NCI-H1417 (cell line): ENCODE measurements around the gene PPP1R9B.

Experiments
- DNase-seq, 3 experiments: peaks; one replicate each; lab custom pipeline; 2025; lab: John Stamatoyannopoulos, UW

Gene PPP1R9B

GRCh38 chr17:50187394-50187725 is 36.9 kb upstream of the PPP1R9B start:
- no peak for DNase-seq

- no peak for DNase-seq
Measured at GRCh38 chr17:50186661-50187393, 36.4 kb upstream of the PPP1R9B start.

- DNase-seq: no peak
Measured at GRCh38 chr17:50185631-50186471, 35.4 kb upstream of the PPP1R9B start.

- DNase-seq: peak in 1 of 3 experiments; percentile 4
Measured at GRCh38 chr17:50184611-50185398, 34.3 kb upstream of the PPP1R9B start.

DNA sequence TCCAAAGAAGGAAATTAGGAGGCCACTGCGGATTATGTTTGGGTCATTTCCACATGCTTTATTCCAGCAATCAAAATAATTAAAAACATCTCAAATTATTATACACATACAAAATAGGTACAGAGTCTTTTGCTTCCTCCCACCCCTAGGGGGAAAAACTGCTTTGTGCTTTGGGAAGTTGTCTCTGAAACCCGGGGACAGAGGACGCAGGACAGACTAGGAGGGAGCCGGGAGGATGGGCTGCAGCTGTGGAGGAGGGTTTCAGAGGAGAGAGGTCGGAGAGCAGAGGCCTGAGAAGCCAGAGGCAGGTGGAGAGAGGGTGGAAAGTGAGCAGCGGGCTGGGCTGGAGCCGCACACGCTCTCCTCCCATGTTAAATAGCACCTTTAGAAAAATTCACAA is 33.6 kb upstream of the PPP1R9B start:
- peak in 1 of 3 experiments; percentile 10 for DNase-seq

GRCh38 chr17:50183421-50183994 is 33.0 kb upstream of the PPP1R9B start:
- DNase-seq: no peak

- no peak for DNase-seq
Measured at GRCh38 chr17:50182783-50183420, 32.4 kb upstream of the PPP1R9B start.

GRCh38 chr17:50181591-50182560 is 31.4 kb upstream of the PPP1R9B start:
- DNase-seq: no peak

DNA sequence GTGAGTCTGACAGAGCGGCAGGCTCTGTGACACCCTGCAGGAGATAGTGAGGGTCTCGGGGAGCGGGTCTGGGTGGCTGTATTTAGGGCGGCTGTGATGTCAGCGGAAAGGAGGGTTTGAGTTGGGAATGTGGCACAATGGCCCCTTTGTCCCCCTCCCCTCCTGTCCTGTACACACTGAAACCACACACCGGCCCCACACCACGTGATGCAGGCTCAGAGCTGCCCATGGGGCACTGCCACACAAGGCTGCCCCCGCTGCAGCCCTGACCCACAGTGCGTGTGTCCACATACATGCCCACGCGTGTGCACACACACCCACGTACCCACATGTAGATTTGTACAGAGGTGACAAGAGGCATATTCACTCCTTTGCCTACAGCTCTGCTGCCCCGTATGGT is 30.7 kb upstream of the PPP1R9B start:
- DNase-seq: no peak

GRCh38 chr17:50180620-50181019 is 30.1 kb upstream of the PPP1R9B start:
- no peak for DNase-seq

DNA sequence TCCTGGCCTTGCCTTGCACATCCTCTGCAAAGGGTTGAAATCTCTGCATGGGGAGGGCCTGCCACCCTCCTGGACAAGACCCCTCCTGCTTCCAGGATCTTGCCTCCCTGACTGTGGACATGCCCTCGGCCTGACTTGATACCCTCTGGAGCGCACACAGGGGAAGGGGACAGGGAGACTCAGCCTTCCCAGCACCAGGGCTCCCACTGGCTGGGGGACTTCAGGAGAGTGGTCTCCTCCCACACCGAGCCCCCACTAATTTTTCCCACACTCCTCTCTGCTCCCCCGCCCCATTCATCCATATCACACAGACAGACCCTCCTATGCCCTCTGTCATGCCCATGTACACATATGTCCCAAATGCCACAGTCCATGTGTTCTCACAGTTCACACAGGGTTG is 29.6 kb upstream of the PPP1R9B start:
- DNase-seq: no peak

- DNase-seq: peak in 2 of 3 experiments; percentile 64 to 75
Measured at GRCh38 chr17:50177983-50178834, 27.7 kb upstream of the PPP1R9B start.

DNA sequence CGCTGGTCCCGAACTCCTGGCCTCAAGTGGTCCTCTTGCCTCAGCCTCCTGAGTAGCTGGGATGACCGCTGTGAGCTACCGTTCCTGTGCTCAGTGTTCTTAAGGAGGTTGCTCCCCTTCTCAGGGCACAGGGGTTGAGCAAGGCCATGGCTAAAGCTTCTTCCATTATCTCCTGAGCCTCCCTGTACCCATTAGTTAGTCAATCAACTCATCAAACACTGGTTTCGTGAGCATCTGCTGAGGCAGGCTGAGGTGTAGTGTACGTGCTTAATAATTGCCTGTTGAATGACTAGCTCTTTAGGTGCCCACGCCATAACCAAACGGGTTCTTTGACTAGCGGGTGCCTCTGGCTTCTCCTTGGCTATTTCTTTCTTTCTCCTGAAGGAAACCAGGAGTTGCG is 27.0 kb upstream of the PPP1R9B start:
- DNase-seq: no peak

DNA sequence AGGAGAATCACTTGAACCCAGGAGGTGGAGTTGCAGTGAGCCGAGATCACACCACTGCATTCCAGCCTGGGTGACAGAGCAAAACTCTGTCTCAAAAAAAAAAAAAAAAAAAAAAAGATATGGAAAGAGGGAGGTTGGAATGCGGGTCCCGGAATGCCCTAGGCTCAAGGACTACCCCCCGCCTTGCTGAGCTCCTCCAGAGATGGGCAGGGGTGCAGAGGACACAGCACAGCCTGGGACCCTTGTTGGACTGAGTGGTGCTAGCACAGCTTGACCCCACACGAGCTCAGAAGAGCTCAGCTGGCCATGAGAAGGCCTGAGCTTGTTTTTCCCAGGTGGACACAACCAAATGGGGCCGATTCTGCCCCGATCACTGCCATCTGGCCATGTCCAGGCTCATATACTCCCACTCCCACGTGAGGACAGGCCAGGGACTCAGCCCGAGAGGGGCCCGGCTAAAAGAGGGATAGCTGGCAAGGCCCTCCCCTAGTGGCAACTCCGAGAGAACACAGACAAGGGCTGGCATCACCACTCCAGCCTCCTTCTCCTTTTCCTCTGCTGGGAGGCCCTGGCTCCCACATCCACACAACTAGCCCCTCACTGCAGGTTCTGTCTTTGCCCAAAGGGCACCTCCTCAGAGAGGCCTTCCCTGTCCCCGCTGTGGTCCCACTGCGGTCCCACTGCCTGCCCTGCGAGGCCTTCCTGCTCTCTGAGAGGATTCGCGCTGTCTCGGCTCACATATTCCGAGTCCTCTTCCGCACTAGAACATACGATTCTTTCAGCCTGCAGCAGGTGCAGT is 26.3 kb upstream of the PPP1R9B start:
- DNase-seq: no peak

DNA sequence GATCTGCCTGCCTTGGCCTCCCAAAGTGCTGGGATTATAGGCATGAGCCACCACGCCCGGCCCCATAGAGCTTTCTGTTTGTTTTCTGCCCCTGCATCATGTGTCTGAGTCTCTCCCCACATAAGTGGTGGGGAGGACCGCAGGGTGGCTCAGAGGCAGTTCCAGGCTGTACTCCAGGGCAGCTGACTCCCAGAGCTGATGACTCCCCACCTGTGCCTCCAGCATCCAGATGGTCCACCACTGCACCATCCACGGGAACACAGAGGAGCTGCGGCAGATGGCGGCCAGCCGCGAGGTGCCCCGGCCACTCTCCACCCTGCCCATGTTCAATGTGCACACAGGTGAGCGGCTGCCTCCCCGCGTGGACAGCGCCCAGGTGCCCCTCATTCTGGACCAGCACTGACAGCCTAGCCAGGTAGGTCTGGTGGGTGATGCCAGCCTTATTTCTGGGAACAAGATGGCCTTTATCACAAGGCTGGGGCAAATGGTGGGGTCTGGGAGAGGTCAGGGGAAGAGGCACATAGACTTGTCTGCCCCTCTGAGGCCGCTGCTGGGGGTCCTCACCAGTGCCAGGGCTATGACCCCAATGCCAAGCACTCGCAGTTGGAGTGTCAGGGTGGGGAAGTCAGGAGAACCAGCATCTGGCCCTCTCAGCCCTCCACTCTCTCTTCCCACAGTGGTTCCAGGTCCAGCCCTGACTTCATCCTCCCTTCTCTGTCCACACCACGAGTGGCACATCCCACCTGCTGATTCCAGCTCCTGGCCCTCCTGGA is 24.7 kb upstream of the PPP1R9B start:
- no peak for DNase-seq

- no peak for DNase-seq
Measured at GRCh38 chr17:50174444-50174843, 24.0 kb upstream of the PPP1R9B start.

DNA sequence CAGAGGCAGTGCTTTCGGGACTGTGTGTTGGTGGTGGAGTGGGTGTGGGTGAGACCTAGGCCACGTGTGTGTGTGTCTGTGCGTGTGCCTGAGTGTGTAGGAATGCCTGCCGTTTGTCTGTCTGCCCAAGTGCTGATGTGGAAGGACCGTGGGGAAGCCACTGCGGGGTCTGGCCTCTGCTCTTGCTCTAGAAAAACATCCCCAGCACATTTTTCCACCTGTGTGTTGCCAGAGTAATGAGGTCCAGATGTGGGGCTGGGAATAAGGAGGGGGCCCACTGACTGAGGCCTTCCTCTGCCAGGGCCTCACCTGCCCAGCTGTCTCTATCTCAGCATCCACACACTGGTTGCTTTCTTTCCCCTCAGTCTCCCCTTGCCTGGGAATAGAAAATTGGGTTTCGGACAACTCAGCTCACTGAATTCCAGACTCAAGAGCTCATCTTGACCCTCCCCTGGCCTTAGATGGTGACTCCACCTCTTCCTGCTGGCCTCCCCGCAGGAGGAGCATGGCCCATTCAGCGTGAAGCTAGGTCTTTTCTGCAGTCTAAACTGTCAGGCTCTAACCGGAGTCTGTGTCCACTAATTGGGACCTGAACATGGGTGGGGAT is 23.0 kb upstream of the PPP1R9B start:
- DNase-seq: no peak

DNA sequence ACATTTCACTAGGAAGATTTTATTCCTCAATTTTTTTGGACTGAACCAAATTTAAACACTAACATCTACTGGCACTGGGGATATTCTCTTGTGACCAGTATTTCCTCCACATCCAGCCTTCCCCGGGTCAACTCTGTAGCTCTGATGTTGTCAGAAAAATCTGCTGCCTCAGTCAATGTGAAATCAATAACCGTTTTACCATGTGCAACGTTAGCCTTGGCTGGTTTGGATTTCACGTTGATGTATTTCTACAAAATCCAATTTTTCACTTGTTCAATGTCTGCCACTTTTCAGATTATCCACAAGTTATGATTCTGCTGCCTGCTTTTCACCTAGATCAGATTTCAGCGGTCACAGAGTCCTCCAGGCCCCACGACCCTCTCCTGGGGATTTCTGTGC is 22.5 kb upstream of the PPP1R9B start:
- no peak for DNase-seq
